UCSD-AML1 (cell line): ENCODE results near the gene DHX15.

Experiments
- DNase-seq: peaks from one replicate; lab custom pipeline; 2025; ENCODE audit not compliant: unreplicated experiment; lab: John Stamatoyannopoulos, UW

DHX15 gene

DNA sequence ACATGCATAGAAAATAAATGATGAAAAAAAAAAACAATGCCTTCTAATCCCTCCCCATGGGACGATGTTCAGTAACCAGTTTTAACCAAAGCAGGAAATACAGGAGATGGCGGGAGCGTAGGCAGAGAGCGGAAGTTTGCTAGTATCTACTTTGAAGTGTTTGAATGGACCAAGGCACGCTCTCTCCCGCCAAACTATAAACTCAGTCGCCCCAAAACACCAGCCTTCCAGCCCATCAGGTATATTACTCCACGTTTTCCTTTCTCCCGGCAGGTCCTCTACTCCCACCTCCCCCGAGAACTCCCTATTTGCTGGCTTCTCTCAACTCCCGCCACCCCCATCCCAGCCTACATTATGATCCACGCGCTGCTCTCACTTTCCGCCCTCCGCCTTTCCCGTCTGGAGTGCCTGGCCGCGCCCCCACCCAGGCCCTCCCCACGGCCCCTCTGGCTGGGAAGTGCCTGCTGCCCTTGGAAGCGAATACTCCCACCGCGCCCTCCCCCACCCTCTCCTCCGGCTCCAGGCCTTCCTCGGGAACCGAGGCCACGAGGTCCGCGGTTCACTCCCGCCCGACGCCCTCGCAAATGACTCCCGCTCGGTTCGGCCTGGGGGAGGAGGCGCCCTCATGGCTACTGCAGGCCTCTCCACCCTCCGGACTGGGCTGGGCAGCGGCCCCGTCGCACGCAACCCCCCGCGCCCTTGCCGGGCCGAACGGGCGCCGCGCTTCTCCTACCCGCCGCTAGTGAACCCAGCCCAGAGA is 723 bp downstream of the DHX15 start:
- DNase-seq = peak; percentile 45

DNA sequence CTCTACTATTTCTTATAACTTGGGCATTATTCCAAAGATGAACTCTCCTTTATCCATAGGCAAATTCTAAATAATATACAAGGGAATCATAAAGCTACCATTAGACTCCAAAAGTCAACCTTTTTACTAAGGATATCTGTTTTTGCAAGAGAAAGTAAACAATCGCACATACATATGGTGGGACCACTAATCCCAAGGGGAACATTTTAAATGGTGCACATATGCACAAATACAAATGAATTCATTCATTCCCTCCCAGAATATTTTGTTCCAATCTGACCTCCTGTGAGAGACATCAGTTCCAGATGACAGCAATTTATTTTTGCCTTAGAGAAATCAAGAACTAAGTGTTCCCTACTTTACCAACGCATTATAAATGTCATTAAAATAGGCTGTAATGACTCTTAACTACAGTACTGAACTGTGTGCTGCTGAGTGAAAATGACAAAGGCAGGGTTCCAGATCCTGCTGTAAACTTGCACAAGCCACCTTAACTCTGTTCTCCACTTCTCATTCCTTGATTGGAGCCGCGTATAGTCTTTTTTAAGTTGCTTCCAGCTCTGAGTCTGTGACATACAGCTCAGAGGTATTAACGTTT is 2.0 kb downstream of the DHX15 start:
- no peak for DNase-seq

DNA sequence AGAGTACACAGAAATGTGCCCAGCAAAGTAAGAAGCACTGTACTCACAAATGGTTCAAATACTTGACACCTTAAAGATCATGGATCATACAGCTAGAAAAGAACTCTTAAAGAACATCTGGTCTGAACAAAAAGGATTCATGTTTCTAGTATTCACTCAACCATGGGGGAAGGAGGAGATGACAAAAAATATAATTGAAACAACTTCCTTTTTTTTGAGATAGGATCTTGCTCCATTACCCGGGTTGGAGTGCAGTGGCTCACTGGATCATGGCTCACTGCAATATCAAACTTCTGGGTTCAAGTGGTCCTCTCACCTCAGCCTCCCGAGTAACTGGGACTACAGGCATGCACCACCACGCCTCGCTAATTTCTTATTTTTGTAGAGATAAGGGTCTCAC is 6.0 kb downstream of the DHX15 start:
- peak; percentile 8 for DNase-seq

DNA sequence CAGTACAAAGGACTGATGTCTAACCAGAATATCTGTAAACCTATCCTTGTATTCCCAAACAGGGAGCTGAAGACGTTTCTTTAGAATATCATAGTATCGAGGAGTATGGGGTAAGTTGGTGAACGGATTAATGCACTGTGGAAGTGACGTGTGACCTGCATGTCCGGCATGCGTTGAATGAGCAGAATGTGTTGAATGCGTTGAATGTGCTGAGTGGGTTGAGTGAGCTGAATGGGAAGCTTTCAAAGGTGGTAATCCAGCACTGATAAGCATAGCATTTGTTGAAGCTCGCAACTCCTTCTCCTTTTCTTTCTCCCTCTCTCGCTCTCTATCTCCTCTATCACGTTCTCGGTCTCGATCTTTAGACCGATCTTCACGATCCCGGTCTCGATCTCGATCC is 8.1 kb downstream of the DHX15 start:
- DNase-seq = no peak

DNA sequence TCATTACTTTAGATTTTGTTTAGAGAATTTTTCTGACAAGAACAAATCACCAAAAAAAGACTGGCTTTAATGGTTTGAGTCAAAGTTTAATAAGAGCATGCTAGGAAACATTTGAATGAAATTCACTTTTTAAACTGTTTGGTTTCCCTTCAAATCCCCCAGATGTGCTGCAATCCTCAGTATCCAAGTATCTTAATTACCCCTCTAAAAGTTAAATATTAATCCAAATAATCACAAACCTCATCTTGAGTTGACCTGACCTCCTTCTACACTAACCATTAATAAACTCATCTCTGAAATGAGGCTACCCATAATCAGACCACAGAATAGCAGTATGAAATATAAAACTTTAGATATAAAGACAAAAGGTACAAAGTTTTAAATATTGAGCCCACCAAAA is 10.1 kb downstream of the DHX15 start:
- no peak for DNase-seq

DNA sequence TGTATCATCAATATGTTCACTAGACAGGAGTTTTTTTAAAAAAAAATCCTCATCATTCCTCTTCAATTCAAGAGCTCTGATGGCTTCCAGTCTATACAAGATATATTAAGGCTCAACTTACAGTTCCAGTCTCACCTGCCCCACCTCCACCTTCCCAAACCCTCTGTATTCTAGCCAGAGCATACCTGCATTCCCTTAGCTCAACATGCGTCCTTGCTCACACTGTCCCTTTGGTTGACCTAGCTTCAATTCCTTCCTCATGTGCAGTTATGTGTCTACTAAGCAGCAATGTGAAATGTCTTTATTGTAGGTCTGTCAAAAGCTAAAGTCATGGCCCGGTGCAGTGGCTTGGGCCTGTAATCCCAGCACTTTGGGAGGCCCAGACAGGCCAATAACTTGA is 10.8 kb downstream of the DHX15 start:
- no peak for DNase-seq

DNA sequence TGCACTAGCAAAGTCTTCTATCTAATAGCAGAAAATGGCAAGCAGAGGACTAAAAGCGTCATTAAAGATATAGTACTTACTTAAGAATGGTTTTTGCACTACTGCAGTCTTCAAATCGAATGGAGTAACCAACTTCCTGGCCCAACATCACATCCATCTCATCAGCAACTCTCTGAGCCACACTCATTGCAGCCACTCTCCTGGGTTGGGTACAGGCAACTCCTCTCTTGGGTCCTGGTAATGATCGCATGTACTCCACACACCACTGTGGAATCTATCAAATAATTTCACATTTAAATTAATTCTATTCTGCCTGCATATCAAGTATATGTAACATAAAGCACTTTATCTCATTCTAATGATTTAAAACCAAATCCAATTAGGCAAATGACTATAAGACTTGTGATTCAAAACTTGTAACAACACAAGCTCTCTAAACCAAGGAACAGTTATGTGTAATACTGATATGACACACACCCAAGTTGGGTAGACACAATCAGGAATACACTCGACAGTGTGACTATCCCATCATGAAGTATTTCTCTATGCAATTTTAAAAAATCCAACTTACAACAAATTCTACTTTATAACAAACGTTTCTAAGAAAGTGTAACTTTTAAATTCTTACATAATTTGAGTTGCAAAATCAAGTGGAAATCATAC is 13.6 kb downstream of the DHX15 start:
- no peak for DNase-seq

DNA sequence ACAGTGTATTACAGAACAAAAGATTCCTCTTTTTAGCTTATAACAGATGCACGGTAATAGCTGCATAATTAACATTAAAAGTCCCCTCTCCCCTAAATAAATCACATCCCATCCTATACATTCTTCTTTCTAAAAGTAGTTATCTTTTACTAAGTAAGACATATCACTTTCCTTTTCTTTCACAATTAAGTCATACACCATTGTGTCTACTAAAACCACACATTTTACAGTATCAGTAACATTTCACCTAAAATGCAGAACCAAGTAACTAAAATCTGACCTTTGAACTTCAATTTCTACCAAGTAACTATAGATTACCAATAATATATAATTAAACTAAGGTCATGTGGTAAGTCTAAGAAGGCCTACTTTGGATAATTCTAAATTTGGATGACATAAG is 14.2 kb downstream of the DHX15 start:
- no peak for DNase-seq

DNA sequence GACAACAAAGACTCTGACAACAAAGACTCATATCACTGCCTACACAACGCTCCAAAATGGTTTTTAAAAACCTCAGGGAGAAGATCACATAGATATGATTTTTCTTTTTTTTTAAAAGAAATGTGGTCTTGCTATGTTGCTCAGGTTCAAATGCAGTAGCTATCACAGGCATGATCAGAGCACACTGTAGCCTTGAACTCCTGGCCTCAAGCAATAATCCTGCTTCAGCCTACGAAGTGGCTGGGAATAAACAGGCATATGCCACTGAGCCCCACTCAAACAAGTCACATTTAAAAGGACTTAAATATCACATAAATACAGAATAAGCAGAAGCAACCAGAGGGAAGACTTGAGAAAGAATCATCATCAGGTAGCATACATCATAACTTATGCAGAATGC is 14.7 kb downstream of the DHX15 start:
- DNase-seq = no peak

DNA sequence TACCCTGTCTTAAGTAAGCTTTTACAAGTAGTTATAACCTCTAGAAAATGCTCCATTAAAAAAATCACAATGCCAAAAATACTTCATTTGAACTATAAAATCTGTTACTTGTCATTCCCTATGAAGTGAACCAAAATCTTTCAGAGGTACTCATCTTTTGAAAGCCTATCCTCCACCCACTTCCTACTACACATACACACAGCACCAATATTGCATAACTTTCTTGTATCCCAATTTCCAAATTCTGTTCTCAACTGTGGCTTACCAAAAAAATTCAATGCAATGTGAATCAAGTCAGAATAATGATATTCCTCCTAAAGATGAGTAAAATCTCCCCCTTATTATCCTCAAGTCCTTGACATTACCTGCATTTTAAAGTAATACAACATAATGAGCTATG is 15.9 kb downstream of the DHX15 start:
- no peak for DNase-seq

DNA sequence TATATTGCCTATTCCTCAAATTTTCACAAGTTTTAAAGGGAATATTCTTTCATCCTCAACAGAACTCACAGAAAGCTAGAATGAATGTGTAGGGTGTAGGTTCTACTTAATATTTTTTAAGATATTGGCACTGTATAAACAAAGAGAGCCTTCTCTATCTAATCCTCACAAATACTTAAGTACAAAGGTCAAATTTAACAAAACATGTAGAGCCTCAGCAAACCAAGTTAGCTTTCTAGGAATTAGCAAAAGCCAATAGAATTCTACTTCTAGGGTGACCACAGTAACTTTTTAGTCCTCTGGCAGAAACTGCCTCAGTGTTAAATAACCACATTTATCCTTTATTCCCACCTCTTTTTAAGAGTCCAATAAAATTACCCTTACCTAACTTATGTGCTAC is 19.3 kb downstream of the DHX15 start:
- no peak for DNase-seq

DNA sequence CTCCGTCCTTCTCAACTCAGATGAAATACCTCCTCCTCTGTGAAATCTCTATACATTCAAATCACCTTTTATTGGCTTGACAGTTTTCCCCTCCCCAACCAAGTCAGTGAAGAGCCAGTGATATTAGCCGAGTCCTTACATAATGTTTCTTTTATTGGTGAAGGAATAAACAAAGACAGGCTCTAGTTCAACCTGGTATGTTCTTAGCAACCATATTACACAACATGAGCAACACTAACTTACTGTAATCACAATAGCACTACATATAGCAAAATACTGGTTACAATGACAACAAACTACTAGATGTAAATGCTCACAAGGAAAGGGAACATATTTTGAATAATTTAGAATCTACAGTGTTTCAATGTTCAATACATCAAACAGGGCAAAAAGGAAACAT is 19.9 kb downstream of the DHX15 start:
- DNase-seq = no peak

DNA sequence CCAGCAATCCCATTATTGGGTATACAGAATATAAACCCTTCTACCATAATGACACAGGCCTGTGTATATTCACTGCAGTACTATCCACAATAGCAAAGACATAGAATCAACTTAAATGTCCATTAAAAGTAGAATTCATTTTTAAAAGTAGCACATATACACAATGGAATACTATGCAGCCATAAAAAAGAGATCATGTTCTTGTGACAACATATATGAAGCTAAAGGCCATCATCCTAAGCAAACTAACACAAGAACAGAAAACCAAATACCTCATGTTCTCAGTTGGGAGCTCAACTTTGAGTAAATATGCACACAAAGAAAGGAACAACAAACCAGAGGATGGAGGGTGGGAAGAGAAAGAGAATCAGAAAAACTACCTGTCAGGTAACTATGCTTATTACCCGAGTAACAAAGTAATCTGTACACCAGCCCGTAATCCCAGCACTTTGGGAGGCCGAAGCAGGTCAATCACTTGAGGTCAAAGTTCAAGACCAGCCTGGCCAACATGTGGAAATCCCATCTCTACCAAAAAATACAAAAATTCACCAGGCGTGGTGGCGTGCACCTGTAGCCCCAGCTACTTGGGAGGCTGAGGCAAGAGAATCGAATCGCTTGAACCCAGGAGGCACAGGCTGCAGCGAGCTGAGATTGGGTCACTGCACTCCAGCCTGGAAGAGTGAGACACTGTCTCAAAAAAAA is 22.8 kb downstream of the DHX15 start:
- no peak for DNase-seq

DNA sequence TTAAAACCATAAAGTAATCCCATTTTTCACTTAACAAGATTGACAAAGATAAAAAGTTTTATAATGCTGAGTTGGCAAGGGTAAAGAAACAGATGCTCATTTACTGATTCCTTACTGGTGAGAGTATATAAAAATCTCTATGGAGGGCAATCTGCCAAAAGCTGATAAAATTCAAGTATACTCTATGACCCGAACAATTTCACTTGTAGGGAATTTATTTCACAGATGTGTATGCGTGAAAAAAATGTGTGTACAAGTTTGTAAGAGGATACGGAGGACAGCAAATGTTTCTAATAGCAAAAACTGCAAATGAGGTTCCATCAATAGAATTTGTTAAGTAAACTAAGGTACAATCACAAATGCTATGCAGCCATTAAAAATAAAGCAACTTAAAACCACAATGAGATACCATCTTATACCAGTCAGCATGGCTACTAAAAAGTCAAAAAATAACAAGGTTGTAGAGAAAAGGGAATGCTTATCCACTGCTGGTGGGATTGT is 23.4 kb downstream of the DHX15 start:
- no peak for DNase-seq

DNA sequence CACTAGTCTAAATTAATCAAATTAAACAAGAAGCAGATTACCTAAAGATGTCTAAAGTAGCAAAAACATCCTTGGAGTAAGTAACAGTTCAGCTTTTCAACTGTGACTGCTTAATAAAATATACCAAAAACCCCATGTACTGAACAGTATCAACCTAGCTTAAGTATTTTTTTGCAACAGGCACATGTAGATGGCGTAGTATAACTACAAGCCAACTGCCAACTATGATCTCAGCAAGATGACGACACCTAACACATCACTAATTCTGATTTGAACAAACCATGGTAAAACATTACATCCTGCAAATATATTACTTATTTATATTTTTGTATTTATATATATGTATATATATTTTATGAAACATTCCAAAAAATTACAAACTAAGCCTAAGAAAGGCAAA is 24.5 kb downstream of the DHX15 start:
- no peak for DNase-seq

DNA sequence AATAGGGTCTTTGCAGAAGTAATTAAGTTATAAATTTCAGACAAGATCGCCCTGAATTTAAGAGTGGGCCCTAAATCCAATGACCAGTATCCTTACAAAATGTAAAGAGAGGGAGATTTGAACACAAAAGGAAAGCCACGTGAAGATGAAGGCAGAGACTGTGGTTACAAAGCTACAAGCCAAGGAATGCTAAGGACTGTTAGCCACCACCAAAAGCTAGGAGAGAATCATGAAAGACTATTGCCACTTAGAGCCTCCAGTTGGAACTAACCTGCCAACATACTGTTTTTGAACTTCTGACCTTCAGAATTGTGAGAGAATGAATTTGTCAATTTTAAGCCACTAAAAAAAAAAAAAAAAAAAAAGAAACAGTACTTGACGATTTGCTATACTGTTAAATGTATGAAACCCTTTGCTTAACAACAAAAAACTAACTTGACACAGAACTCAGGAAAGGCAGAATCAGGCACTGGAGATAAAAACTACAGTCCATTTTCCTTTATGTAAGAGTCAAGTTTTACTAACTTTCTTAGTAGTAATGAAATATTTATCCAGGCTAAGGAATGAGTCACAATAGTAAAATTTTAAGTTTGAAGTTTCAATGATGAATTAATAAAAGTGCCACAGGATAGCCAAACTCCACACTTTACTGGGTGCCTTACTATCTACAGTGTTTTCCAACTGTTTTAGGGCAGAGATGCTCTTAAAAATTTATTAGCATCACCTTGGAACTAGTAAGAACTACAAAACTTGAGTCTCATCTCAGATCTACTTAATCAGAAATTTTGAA is 25.1 kb downstream of the DHX15 start:
- no peak for DNase-seq

DNA sequence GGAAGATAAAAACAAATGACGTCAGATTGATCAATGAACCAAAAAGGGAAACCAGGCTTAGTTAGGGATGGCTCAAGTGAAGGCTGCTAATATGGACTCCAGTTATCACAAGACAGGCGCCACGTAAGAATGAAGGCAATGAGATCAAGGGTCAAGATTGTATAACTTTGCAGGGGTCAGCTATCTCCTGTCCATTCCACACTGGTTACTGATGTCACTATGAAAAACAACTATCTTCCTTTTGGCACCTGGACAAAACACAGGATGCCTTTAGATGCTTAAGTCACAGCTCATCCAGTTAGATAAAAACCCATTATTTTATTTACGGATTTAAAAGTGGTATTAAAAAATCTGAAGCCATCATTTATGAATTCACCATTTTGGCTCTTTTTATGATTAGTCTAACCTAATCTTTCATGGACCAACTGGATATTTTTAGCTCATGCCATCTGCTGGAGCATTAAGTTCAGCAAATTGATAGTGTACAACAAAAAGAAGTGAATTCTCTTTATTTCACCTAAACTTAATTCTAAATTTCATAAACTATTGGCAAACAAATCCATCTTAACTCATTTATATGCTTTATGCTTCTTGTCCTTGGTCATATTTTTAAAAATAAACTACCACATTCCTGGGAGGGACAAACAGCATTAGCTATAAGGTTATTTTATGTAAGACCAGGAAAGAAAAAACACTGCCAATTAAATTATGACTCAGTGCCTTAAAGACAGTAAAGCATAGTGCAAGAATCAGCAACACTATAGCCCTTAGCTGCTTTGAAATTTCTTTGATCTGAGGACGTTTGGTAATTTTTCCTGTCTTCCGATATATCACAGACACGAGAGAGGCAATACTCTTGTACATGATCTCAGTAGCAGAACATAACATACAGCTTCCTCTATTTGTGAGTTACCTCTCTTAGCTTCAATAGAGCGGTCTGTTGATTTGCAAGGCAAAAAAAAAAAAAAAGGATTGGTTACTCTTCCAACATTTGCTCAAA is 27.0 kb downstream of the DHX15 start:
- no peak for DNase-seq

DNA sequence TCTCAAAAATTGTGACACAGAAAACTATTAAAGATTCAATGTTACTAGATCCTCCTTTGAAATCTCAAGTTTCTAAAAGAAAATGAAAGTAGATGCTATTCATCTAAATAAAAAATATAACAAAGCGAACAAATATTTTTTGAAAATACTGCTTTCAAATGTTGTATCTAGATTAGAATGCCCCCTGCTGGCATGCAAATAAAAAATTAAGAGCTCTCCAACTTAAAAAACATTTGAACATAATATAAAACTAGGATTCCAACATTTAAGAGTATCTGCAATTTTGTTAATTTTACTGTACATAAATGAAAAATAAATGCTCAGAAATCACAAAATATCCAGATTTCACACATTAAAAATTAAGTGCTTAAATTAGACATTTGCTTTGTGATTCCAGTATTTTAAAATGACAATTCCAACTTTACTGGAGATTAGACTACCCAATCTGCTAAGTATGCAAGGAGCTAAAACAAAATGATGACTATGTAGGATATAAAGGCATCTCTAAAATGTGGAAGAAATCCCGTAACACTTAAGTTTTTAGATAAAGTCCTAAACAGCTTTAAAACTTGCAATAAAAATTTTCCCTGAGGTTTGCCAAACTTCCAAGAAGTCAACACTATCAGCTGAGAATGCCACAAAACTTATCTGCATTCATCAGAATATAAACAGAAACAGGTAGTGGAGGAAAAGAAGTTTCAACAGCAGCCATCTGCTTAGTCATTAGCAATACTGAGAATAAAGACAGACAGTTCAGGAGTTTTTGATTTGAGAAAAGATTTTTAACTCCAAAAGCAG is 32.7 kb downstream of the DHX15 start:
- DNase-seq = no peak
